ENCODE results near the gene LAMP1.
"Not testable (repeated sequence)": the region's sequence is repeated elsewhere in the genome, so short reads cannot be mapped to it uniquely, and the experiment has no call there.

The LAMP1 gene

DNA sequence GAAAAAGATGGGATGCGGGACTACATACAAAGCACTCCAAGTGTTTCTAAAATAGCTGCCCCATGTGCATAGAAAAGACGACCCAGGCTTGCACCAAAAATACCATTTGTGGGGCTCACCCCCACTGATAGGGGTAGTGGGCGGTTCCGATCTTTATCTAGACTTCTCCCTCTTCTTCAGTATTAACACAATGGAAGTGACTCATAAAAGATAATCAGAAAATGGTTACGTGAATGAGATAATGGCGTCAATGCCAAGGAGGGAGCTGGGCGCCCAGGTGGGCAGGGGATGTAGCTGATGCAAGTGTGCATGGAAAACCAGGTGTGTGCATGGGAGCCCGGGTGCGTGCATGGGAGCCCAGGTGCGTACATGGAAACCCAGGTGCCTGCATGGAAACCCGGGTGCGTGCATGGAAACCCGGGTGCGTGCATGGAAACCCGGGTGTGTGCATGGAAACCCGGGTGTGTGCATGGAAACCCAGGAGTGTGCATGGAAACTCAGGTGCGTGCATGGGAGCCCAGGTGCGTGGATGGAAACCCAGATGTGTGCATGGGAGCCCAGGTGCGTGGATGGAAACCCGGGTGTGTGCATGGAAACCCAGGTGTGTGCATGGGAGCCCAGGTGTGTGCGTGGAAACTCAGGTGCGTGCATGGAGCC is 32.7 kb downstream of the LAMP1 start:
- DNase-seq, result no peak

DNA sequence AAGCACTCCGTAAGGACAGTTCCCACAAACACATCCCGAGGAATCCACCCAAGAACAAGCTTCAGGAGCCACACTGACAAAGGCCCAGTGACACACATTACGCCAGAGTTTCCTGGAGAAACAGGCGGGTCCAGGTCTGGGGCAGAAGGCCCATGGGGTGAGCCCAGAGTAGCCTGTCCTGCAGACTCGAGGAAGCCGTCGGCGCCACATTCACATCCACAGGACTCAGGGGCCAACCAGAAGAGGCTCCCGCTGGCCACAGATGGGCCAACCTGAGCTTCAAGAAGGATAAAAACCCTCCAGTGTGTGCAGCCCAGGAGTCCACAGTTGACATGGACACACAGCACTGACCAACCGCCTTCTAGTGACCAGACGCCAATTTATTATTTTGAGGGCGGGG is 35.6 kb downstream of the LAMP1 start:
- DNase-seq, result no peak

DNA sequence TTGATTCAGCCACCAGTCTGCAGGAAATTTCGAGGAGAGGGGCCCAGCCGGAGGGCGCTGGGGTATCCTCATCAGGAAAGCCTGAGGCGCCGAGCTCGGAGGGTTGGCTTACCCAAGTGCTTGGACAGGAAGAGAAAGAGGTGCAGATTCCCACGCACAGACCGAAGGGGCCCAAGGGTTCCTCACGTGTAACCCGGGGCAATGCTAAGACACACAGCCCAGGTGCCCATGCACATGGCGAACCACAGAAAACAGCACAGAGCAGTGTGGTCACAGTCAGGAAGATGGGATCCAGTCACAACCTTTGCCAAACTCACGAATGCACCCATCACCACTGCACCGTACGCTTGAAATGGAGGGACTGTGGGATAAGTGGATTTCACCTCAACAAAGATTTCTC is 36.0 kb downstream of the LAMP1 start:
- DNase-seq, result no peak

DNA sequence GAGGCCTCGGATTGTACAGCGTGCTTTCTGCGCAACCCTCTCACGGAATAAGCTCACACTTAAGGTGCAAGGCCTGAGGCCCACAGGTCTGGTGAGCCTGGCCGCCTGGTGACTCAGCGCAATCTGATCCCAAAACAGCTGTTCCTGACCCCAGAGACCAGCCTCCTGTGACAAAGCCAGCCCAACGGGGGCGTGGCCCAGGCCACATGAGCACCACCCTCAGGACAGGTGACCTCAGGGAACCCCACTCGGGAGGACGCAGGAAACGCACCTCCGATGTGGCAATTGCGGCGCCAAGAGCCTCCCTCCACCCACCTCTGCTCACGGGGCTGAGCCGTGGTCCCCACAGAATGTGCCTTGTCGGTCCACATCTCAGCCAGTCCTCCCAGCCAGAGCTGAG is 40.5 kb downstream of the LAMP1 start:
- DNase-seq, result no peak

DNA sequence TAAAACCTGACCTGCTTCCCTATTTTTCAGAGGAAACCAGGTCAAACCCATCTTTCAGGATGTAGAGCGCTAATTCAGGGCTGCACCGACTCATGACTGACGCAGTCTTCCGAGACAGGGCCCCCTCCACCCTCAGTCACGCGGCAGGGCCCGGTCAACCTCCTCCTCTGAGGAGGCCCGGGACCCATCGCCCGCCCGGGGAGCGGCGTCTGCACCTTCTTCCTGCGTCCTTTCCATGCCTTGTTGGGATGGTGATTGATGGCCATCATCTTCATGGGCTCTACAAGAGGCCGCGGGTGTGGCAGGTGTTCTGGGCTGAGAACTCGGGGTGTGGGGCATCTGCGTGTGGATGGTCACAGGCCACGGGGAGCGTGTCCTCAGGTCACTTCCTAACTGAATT is 40.9 kb downstream of the LAMP1 start:
- no peak for DNase-seq

DNA sequence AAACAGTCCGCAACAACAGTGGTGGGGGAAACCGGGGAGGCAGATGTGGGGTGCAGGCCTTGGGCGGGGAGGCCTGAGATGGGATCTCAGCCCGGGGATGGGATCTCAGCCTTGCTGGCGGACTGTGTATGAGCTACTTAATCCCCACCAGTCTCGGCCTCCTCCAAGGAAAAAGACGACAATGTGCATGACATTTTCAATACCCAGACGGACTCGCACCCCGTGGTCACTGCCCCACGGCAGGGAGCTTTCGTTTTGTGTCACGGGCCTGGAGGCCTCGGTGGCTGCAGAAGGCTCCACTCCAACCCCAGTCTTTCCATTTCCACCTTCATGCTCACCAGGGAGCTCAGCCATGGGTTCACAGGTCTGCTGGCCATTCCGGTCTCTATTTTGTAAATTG is 41.4 kb downstream of the LAMP1 start:
- no peak for DNase-seq

DNA sequence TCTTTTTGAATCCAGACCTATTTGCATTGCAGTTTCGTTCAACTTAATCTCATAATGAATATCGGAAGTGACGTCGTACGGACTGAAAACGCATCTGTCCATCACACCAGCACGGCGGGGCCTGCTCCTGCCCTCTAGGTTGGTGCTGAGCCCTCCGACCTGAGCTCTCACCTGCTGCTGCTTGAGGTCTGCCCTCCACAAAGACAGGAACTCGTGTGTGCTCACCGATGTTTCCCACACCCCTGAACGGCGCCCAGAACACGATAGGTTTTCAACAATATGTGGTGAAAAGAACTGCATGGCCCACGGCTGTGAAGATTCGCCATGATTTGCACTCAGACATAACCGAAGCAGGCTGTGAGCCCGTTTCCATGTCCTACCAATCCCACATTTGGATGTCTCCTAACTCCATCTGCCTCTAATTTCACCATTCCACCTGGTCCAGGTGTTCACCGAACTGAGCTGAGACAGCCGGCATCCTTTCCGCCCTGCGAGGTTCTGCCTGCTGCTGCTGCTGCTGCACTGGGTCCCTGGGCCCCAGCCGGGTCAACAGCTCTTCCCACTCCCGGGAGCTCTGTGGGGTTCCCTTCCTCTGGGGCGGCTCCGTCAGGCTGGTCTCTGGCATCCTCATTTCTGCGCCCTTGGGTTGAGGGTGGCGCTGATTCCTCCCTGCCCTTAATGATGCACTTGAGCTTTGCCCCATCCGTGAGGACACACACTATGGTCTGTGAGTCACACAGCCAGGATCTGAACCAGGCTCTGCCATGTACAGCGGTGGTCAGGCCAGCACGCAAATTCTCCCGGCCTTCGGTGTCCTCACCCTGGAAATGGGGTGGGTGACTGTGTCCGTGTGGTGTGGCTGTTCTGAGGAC is 46.0 kb downstream of the LAMP1 start:
- DNase-seq, result no peak

DNA sequence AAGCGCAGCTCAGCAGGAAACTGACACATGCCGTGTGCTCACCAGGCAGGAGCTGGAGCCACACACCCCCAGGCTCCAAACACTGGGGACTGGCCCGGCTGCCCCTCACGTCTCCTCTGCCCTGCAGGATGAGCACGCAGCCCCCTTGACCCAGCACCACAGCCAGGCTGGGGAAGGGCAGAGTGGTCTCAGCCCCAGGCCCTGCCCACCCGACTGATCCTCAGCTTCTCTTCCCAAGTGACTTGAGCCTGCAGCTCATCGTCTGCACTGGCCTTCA is 46.6 kb downstream of the LAMP1 start:
- no peak for DNase-seq

DNA sequence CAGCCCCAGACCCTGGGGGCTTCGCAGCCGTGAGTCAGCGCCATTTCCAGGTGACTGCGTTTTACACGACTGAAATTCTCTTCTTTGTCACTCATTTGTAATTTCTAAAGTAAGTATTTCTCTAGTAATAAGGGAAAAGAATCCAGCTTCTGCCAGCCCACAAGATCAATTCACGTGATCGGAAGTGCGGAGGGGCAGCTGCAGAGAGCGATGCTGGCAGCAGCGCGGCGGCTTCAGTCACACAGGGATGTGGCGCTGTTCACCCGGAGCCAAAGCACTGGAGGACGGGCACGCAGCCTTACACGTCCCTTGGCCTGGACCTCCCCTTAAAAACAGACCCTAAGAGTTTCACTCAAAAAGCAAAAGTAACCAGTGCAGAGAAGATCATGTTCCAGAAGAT is 48.4 kb downstream of the LAMP1 start:
- no peak for DNase-seq

DNA sequence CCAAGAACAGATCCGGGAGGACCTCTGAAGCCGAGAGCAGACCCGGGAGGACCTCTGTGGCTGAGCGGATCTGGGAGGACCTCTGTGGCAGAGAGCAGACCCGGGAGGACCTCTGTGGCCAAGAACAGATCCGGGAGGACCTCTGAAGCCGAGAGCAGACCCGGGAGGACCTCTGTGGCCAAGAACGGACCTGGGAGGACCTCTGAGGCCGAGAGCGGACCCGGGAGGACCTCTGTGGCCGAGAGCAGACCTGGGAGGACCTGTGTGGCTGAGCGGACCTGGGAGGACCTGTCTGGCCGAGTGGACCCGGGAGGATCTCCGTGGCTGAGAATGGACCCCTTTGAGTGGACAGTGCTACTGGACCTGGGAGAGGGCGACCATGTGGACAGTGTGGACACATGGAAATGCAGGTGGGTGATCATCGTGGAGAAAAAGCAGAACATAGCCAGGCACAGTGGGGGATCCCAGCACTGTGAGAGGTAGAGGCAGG is 50.7 kb downstream of the LAMP1 start:
- DNase-seq, result not testable (repeated sequence)

DNA sequence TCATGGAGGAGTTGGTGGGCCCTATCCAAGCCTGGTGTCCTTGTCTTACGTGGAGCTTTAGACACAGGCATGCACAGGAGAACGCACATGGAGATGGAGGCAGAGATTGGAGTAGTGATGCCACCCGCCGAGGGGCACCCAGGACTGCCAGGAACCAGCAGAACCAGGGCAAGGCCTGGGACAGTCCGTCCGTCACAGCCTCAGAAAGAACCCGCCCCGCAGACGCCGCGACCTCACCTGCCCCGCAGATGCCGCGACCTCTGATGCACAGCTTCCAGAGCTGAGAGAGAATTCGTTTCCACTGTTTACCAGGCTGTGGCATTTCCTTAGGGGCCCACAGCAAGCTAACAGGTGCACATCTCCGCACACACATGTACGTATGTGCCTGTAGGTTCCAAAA is 51.6 kb downstream of the LAMP1 start:
- DNase-seq, result no peak

DNA sequence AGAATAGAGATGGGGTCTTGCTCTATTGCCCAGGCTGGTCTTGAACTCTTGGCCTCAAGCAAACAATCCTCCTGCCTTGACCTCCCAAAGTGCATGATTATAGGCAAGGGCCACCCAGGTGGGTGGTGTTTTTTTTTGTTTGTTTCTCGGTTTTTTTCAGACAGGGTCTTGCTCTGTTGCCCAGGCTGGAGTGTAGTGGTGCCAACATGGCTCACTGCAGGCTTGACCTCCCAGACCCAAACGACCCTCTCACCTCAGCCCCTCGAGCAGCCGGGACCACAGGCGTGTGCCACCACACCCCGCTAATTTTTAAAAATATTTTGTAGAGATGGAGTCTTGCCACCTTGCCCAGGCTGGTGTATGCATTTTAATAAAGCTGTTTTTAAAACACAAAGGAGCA is 52.0 kb downstream of the LAMP1 start:
- DNase-seq, result no peak

DNA sequence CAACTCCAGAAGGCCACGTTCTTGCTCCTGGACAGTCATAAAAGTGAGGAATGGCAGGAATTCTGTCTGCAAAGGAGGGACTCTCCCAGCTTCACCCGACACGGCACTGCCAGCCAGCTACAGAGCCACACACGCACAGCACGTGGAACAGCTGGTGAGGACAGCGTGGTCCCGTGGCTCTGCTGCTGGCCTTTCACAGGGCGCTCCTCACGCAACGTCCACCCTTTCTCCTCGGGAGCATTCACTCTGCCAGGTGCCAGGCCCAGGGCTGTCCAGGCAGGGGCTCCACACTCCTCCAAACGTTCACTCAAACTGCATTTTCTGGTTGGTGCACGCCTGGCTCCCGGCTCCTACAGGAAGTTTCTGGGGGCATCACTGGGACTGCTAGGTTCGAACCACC is 52.5 kb downstream of the LAMP1 start:
- no peak for DNase-seq

DNA sequence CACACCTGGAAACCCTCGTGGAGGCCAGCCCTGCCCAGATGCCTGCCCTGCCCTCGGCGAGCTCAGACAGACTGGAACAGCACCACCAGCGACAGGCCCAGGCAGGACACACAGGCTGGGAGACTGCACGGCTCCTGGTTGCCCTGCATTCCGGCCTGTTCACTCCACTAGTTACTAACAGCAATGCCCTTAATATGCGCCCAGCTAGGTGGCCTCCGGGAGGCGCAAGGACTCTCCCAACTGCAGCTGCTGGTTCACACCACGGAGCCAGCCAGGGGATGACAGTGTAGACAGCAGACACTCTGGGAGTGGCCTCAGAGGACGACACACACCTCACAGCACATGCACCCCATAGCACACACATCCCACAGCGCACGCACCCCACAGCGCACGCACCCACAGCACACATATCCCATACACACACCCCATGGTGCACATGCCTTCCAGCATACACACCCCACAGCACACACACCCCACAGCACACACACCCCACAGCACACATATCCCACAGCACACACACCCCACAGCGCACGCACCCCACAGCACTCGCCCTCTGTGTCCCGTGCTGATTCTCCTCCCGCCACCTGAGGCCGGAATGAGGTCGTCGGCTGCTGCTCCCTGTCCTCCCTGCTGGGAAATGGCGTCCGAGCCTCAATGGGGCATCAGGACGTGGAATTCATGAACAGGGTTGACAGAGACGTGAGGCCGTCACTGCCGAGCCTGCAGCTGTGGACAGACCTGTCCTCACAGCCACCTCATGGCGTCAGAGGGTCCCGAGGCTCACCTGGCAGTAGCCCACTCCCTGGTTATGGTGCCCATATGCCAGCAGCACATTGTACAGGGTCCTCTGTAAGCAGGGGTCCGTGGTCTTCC is 53.3 kb downstream of the LAMP1 start:
- no peak for DNase-seq

DNA sequence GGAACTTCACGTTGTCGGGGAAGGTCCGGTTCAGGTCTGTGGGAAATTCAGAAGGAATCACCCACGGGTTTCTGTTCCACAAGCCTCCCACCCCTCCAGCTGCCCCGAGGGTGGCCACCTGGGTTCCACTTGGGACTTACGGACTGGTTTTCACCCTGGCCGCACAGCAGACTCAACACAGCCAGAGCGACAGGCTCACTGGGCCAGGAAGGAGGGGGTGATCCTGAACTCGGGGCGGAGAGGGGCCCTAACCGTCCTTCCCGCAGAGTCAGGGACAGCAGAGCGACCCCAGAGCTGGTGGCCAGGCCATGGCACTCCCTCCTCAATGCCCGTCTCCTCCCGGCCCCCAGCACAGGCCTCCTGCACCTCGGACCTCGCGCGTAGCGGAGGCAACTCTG is 53.9 kb downstream of the LAMP1 start:
- DNase-seq, result no peak

DNA sequence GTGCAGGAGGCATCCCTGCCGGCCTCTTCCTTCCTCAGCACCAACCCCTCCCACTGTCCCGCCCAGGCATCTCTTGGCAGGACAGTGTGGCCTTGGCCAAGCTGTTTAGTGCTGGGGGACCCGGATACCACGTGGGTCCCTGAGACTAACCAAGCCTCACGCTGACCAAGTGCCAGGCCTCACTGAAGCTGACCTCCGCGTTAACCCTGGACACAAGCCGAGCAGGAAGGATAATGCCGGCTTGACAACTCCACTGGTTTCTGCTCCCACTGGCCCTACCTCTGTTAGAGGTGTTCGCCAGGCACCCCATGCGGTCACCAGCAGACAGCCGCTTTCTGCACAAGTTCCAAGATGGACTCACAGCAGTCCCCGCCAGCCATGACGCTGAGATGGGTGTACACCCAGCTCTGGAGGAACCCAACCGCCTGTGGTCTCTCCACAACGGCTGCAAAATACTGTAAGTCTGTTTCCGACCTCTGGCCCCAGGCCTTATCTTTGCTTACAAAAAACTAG is 54.5 kb downstream of the LAMP1 start:
- no peak for DNase-seq

DNA sequence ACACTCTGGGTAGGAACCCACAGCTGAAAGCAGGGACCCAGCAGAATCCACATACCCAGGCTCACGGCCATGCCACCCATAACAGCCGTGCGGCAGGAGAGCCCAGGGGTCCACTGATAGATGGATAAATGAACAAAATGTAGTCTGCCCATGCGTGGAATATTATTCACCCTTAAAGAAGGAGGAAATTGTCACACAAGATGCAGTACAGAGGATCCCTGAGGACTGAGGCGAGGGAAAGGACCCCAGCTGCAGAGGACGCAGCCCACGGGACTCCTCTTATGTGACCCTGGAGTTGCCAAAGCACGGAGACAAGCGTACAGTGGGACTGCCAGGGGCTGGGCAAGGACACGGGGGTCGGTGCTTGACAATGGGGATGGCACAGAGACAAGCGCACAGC is 56.2 kb downstream of the LAMP1 start:
- DNase-seq, result no peak

DNA sequence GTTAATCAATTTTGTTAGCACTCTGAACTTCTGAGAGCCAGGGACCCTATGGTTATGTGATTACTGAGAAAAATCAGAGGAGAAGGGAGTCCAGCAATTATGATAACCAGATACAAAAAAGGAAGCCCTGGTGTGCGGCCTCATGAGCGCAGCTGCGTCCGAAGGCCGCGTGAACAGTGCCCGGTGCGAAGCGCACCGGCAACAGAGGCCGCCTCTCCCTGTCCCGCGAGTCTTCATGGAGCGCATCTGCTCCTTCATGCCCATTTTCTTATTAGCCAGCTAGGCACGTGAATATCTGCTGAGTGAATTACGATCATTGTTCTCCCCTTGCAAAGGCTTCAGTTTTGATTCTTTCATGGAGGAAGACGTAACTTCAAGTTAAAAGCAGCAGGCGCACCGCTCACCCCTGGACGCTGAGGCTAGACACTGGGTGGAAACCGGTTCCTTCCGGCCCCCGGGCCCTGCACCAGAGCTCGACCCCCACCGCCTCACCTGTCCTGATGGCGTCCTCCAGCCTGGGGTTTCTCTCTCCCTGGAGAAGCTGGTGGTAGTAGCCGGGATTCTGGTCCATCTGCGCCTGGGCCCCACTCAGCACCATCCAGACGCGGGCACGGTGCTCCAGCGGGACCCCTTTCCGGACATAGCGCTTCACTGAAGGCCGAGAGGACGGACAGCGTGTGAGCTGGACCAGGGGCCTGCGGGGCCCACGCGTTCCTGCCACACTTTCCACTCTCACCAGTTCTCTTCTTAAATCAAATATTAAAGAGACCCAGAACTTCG is 58.0 kb downstream of the LAMP1 start:
- DNase-seq, result no peak

DNA sequence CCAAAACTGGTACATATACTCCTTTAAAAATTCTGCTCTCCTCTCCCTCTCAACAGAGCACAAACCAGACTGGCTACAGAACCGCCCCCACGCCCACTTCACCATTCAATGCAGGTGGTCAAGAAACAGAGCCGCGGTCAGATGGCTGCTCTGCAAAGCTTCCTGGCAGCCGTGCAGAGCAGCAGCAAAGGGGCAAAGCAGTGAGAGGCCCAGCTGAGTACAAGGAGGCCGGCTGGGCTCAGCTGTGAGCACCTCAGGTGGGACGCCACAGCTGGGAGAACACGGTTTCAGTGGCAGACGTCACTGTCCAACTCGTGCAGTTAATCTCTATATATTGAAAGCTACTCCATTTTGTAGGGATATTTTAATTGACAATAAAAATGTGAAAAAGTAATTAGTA is 58.6 kb downstream of the LAMP1 start:
- no peak for DNase-seq

DNA sequence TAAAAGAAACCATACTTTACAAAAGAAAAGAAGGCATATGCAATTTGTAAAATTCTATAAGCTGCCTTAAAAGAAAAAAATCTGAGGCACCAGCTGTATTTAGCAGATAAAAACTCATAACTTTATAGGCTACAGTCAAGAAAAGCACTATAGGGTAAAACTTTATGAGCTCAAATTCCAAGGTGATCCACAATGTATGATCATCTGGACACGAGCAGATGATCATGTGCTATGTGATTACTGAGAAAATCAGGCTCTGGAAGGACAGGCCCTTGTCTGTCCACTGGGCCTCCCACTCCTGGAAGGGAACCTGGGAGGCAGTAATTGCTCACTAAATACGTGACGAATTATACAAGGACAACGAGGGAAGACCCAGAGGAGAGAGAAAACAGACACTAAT is 59.6 kb downstream of the LAMP1 start:
- no peak for DNase-seq

DNA sequence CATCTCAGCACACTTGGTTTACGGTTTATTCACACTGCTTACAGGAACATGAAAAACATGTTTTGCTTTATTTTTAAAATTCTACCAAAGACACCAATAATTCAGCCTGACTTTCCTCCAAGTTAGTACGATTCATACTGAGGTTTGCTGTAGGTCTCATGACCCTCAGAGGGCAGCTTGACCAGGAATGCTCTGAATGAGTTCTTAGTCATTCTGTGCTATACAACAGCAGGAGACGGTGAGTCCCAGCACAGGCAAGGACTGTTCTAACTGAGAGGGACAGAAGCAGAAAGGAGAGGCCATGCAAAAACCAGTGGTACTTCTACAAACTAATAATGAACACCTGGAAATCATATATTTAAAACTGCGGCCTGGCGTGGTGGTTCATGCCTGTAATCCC is 60.5 kb downstream of the LAMP1 start:
- DNase-seq, result no peak

DNA sequence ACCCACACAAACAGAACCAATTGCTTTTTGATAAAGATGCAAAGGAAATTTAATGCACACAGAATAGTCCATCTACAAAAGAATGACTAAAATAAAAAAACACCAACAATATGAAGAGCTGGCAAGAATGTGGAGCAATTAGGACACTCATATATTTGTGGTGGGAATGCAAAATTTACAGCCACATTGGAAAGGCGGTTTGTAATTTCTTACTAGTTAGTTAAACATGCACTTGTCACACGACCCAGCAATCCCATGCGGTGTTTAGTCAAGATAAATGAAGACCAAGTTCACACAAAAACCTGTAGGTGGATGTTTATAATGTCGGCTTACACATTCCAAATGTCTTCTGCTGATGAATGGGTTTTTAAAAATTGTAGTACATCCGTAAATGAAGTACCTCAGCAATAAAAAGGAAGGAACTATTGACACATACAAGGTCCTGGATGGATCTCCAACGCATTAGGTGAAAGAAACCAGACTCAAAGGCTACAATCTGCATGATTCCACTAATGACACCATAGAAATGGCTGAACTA is 61.7 kb downstream of the LAMP1 start:
- no peak for DNase-seq

Measured in midbrain (tissue), 1 donor.